Fibroblast of the conjunctiva (primary cell): ENCODE results near the gene SLC45A2.
"Not testable (repeated sequence)": the region's sequence is repeated elsewhere in the genome, so short reads cannot be mapped to it uniquely, and the experiment has no call there.

Experiments used
- DNase-seq: peaks from one replicate; pipeline ENCODE4 v3.0.0-alpha.2; 2010; ENCODE audit warnings: low read depth

The SLC45A2 gene

DNA sequence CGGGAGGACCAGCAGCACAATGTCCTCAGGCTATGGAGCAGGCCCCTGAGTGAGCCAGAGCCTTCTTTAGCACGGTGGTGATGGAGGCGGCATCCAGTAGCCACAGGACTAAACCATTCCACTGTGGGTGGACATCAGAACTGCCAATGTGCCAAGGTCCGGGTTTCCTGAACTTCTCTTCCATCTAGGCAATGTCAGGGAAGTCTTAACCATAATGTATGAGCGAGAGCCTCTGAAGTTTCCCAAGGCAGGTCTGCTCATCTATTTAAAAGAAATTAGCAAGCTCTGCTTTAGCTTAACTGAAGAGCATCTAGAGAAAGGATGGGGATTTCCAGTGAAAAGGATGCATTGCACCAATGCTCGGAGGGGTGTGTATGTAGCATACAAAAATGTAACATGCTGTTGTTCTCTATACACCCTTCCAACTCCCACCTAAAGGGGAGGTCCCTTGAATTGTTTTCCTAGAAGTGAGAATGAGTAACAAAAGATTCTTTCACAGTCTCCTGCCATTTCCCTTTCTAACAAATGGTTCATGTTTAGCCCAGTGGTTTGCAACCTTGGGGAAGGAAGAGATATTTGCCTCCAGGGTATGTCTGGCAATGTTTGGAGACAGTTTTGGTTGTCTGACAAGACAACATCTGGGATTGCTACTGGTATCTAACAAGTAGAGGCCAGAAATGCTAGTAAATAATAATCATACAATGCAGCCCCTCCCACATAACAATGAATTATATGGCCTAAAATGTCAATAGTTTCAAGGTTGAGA, 54.4 kb downstream of the SLC45A2 start:
- DNase-seq, result no peak

- DNase-seq, result no peak
Observed at GRCh38 chr5:33928283-33928682, 56.2 kb downstream of the SLC45A2 start.

DNA sequence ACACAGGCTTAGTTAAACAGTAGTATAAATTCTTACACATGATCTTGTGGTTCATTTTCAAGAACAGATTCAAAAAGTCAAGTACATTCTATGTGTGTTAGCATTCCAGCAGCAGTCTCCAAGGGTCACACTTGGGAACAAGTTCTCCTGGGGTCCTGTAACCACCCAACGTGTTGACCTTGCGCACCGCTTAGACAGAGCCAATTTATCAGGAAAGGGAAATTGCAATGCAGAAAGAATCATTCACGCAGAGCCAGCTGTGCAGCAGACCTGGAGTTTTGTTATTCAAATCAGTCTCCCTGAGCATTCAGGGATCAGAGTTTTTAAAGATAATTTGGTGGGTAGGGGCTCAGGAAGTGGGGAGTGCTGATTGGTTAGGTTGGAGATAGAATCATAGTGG, 56.8 kb downstream of the SLC45A2 start:
- no peak for DNase-seq

- DNase-seq, result no peak
Observed at GRCh38 chr5:33925278-33925677, 59.2 kb downstream of the SLC45A2 start.

DNA sequence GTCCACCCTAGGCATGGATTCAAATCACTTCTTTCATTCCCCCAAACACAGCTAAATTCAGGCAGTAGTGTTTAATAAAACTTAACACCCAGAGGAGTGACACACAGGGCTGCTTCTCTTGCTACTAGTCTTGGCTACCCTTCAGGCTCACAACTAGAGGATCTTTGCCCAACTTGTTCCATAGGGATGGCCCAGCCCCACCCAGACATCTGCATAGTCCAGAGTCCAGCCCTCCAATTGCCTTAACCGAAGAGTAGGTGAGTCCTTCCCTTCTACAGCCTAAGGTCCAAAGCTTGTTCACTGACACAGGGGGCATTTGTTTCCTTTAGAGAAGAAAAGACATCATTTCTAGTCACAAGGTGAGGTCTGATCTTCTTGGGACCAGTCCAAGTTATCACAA, 63.5 kb downstream of the SLC45A2 start:
- no peak for DNase-seq

GRCh38 chr5:33914844-33915243, 69.6 kb downstream of the SLC45A2 start:
- not testable (repeated sequence) for DNase-seq

DNA sequence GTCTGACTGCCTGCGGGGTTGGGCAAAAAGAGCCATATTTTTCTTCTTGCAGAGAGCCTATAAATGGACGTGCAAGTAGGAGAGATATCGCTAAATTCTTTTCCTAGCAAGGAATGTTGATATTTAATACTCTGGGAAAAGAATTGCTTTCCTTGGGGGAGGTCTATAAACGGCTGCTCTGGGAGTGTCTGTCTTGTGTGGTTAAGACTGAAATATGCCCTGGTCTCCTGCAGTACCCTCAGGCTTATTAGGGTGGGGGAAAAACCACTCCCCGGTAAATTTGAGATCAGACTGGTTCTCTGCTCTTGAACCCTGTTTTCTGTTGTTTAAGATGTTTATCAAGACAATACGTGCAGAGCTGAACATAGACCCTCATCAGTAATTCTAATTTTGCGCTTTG, 78.2 kb downstream of the SLC45A2 start:
- DNase-seq, result not testable (repeated sequence)

DNA sequence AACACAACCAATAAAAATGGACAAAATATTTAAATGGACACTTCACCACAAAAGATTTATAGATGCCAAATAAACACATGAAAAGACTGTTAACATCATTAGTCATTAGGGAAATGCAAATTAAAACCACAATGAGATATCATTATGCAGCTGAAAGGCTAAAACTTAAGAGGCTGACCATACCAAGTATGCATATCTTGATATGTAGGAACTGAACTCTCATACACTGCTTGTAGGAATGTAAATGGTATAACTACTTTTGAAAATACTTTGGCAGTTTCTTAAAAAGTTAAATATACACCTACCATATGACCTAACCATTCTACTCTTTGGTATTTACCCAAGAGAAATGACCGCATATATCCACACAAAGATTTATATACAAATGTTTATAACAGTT, 79.1 kb downstream of the SLC45A2 start:
- DNase-seq, result no peak

- DNase-seq, result no peak
Observed at GRCh38 chr5:33903118-33903517, 81.4 kb downstream of the SLC45A2 start.

GRCh38 chr5:33901156-33901555, 83.3 kb downstream of the SLC45A2 start:
- no peak for DNase-seq
